ENCODE data around the gene PRSS21.

PRSS21 gene

DNA sequence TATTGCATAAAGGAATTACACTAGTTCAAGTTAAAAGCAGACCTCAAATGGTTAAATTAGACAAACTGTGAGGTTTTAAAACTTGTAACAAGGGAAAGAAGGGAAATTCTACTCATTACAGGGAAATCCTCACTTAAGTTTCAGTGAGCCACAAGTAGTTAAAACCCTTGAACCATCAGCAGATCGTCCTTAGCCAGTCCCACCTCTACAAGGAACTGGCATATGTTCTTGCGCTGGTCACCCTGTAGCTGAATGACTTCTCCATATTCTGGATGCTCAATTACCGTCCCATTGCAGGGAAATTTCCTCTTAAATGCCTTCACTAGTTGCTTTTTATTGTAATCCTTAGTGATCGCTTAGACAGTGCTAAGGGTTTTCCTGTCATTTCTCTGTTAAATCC lies 5.5 kb downstream of the PRSS21 start:
- in situ Hi-C loops (cut with HindIII; ENCODE audit: low sequenced_read_pairs) = no loop called here
- DNase-seq (ENCODE audit: low read depth) = no peak
- TF ChIP-seq, protein P1, sequence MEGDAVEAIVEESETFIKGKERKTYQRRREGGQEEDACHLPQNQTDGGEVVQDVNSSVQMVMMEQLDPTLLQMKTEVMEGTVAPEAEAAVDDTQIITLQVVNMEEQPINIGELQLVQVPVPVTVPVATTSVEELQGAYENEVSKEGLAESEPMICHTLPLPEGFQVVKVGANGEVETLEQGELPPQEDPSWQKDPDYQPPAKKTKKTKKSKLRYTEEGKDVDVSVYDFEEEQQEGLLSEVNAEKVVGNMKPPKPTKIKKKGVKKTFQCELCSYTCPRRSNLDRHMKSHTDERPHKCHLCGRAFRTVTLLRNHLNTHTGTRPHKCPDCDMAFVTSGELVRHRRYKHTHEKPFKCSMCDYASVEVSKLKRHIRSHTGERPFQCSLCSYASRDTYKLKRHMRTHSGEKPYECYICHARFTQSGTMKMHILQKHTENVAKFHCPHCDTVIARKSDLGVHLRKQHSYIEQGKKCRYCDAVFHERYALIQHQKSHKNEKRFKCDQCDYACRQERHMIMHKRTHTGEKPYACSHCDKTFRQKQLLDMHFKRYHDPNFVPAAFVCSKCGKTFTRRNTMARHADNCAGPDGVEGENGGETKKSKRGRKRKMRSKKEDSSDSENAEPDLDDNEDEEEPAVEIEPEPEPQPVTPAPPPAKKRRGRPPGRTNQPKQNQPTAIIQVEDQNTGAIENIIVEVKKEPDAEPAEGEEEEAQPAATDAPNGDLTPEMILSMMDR (IDR thresholded peaks at IDR 0.05; ENCODE audit: low read depth, low read length, missing control alignments) = no peak
- H3K4me3 ChIP-seq (ENCODE audit: low read depth, low read length) = no peak overlapping the region

DNA sequence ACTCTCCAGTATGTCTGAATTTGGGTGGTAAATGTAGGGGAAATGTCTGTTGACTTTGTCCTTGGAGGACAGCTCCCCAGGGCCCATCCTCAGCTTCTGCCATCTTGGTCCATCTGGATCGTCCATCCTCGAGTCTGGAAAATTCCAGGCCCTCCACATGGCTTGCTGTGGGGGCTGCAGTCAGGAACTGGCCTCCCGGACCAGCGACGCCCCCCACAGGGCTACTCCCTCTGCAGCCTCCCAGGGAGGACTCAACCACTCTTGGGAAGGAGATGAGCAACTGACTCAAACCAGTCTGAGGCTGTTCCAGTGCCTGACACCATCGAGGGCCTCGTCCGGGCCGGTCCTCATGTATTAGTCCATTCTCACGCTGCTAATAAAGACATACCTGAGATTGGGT lies 7.6 kb downstream of the PRSS21 start:
- no peak for DNase-seq (ENCODE audit: low read depth)
- TF ChIP-seq, protein P1 (IDR thresholded peaks at IDR 0.05; ENCODE audit: low read depth, low read length, missing control alignments) = no peak
- in situ Hi-C loops (cut with HindIII; ENCODE audit: low sequenced_read_pairs) = no loop called here
- no peak overlapping the region for H3K4me3 ChIP-seq (ENCODE audit: low read depth, low read length)

DNA sequence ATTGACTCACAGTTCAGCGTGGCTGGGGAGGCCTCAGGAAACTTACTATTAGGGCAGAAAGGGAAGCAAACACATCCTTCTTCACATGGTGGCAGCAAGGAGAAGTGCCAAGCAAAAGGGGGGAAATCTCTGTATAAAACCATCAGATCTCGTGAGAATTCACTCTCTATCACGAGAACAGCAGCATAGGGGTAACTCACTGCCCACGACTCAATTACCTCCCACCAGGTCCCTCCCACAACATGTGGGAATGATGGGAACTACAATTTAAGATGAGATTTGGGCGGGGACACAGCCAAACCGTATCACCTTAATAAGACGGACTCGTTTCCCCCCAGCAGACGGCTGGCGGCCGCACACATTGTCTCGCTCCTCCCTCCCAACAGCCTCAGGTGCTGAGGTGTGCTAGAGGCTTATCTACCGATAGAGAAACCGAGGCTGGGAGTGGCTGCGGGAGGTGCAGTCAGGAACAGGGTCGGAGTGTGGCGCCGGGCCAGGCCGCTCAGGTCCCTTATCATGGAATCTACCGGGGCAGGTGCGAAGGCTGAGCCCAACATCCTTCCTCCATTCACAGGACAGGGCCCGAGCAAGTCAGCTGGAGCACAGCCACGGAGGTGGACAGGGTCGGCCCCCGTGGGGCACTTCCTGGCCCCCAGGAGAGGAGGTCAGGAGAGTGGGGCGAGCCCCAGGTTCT lies 8.2 kb downstream of the PRSS21 start:
- in situ Hi-C loops (cut with HindIII; ENCODE audit: low sequenced_read_pairs) = no loop called here
- no peak for DNase-seq (ENCODE audit: low read depth)
- no peak overlapping the region for H3K4me3 ChIP-seq (ENCODE audit: low read depth, low read length)
- TF ChIP-seq, protein P1 (IDR thresholded peaks at IDR 0.05; ENCODE audit: low read depth, low read length, missing control alignments) = no peak

DNA sequence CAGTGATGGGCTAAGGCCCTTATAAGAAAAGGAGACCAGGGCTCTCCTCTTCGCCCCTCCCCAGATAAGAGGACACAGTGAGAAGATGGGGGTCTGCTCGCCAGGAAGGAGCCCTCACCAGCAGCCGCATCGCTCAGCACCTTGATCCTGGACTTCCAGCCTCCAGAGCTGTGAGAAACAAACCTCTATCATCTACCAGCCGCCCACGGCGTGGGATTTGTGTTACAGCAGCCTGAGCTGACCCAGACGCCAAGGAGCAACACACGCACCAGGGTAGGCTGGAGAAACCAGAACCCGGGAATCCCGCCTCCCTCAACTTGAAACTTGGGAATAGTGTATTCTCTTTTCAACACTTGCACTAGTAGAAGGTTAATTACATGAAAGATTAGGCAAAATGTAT lies 8.9 kb downstream of the PRSS21 start:
- DNase-seq (ENCODE audit: low read depth) = no peak
- TF ChIP-seq, protein P1 (IDR thresholded peaks at IDR 0.05; ENCODE audit: low read depth, low read length, missing control alignments) = no peak
- no peak overlapping the region for H3K4me3 ChIP-seq (ENCODE audit: low read depth, low read length)
- in situ Hi-C loops (cut with HindIII; ENCODE audit: low sequenced_read_pairs) = no loop called here

DNA sequence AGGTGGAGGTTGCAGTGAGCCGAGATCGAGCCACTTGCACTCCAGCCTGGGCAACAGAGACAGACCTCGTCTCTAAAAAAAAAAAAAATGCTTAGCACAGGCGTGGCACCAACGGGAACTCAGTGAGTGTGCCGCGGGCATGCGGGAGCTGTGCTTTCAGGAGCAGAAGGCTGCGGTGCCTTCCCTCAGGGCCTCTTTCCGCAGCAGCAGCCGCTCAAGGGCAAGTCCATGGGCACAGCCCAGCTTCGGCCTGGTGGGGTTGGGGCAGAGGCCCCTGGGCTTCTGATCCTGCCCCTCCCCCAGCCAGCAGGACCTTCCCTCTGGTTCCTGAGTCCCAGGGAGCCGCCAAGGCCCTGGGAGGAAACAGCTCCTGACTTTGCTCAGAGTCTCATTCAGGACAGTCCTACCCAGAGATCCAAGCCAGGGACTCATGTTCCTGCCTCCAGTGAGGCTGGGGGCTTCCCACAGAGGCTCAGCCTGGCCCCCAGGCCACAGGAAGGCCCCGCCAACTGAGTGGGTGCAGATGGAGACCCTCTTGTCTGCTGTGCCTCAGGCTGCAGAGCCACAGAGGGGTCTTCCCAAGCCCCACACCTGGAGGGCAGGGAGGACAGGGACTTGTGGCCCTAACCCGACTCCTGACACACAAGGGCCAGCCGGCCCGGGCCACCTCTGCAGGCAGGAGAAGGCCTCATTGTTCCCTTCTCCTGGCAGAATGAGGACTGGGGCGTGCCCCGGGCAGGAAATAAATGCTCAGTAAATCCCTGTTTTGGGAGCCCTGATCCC lies 9.7 kb downstream of the PRSS21 start:
- TF ChIP-seq, protein P1 (IDR thresholded peaks at IDR 0.05; ENCODE audit: low read depth, low read length, missing control alignments) = no peak
- in situ Hi-C loops (cut with HindIII; ENCODE audit: low sequenced_read_pairs) = no loop called here
- H3K4me3 ChIP-seq (ENCODE audit: low read depth, low read length) = no peak overlapping the region
- DNase-seq (ENCODE audit: low read depth) = no peak

DNA sequence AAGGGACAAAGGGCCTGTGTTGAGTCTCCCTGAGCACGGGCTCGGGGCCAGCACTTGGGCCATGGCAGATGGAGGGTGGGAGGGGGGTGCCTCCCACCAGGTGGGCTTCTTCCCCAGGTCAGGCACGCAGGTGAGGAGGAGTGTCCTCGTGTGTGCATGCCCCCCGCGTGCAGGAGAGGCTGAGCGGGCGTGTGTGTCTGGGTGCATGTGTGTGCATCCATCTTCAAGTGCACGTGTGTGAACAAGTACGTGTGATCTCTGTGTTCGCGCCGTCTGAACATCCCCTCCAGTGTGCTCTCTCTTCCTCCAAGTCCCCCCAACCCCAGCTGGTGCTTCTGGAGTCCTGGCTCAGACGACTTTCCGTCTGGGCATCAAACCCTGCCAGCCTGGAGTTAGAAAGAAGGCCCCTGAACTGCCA lies 10.3 kb downstream of the PRSS21 start:
- TF ChIP-seq, protein P1 (IDR thresholded peaks at IDR 0.05; ENCODE audit: low read depth, low read length, missing control alignments) = no peak
- no peak for DNase-seq (ENCODE audit: low read depth)
- no peak overlapping the region for H3K4me3 ChIP-seq (ENCODE audit: low read depth, low read length)
- in situ Hi-C loops (cut with HindIII; ENCODE audit: low sequenced_read_pairs) = no loop called here
